Activated T-cell treated with anti-CD3 and anti-CD28 coated beads, Interleukin-2, amount 50 U/mL, for 24 hours (primary cell): ENCODE data around the gene LDB3.
A peak's percentile ranks its signal among the peaks of the same experiment; 100 is the strongest.

Experiments
- DNase-seq: peaks from one replicate; pipeline ENCODE4 v3.0.0-alpha.2; 2020
- H3K27ac Mint-ChIP-seq: 2 replicates; pipeline ENCODE4 v1.8.0; 2020; ENCODE audit warnings: mild to moderate bottlenecking, mixed read lengths
- H3K27me3 Mint-ChIP-seq: 2 replicates; pipeline ENCODE4 v1.8.0; 2020; ENCODE audit warnings: mixed read lengths
- H3K36me3 Mint-ChIP-seq: 2 replicates; pipeline ENCODE4 v1.8.0; 2020; ENCODE audit warnings: low read depth, mixed read lengths
- H3K4me1 Mint-ChIP-seq: 2 replicates; pipeline ENCODE4 v1.8.0; 2020; ENCODE audit warnings: low read depth, mixed read lengths
- H3K4me3 Mint-ChIP-seq: 2 replicates; pipeline ENCODE4 v1.8.0; 2020; ENCODE audit warnings: mild to moderate bottlenecking, moderate library complexity, mixed read lengths
- H3K9me3 Mint-ChIP-seq: 2 replicates; pipeline ENCODE4 v1.8.0; 2020; ENCODE audit warnings: mixed read lengths

The LDB3 gene

GRCh38 chr10:86684331-86685097 is 16.2 kb downstream of the LDB3 start:
- H3K4me1 Mint-ChIP-seq = peaks cover 4% of the 10 kb centered on the region
- no peak overlapping the region for H3K27ac Mint-ChIP-seq
- DNase-seq = no peak
- H3K27me3 Mint-ChIP-seq = peaks cover 2% of the 10 kb centered on the region
- H3K9me3 Mint-ChIP-seq = no peaks in the 10 kb centered on the region
- H3K4me3 Mint-ChIP-seq = no peak overlapping the region
- H3K36me3 Mint-ChIP-seq = no peaks in the 10 kb centered on the region

- Mint-ChIP-seq H3K9me3 (no peaks in the 10 kb centered on the region), H3K4me3 (no peak overlapping the region), H3K27me3 (peaks cover 2% of the 10 kb centered on the region), H3K36me3 (no peaks in the 10 kb centered on the region), H3K27ac (no peak overlapping the region), H3K4me1 (peaks cover 4% of the 10 kb centered on the region)
- no peak for DNase-seq
Observed at GRCh38 chr10:86685416-86685815, 17.1 kb downstream of the LDB3 start.

- Mint-ChIP-seq H3K4me3 (no peak overlapping the region), H3K9me3 (no peaks in the 10 kb centered on the region), H3K27ac (no peak overlapping the region), H3K27me3 (peaks cover 2% of the 10 kb centered on the region), H3K36me3 (no peaks in the 10 kb centered on the region), H3K4me1 (peaks cover 4% of the 10 kb centered on the region)
- no peak for DNase-seq
Observed at GRCh38 chr10:86685893-86686632, 17.8 kb downstream of the LDB3 start.

- no peaks in the 10 kb centered on the region for H3K9me3 Mint-ChIP-seq
- H3K4me1 Mint-ChIP-seq = peaks cover 4% of the 10 kb centered on the region
- peaks cover 2% of the 10 kb centered on the region for H3K27me3 Mint-ChIP-seq
- DNase-seq = no peak
- no peak overlapping the region for H3K4me3 Mint-ChIP-seq
- H3K36me3 Mint-ChIP-seq = no peaks in the 10 kb centered on the region
- no peak overlapping the region for H3K27ac Mint-ChIP-seq
Observed at GRCh38 chr10:86686972-86687371, 18.7 kb downstream of the LDB3 start.

GRCh38 chr10:86687750-86688149 is 19.4 kb downstream of the LDB3 start:
- H3K27me3 Mint-ChIP-seq = no peaks in the 10 kb centered on the region
- H3K36me3 Mint-ChIP-seq = no peaks in the 10 kb centered on the region
- no peak overlapping the region for H3K4me3 Mint-ChIP-seq
- no peak overlapping the region for H3K27ac Mint-ChIP-seq
- no peak for DNase-seq
- H3K4me1 Mint-ChIP-seq = peaks cover 4% of the 10 kb centered on the region
- no peaks in the 10 kb centered on the region for H3K9me3 Mint-ChIP-seq

- Mint-ChIP-seq H3K27me3 (no peaks in the 10 kb centered on the region), H3K4me1 (peaks cover 4% of the 10 kb centered on the region), H3K9me3 (no peaks in the 10 kb centered on the region), H3K36me3 (no peaks in the 10 kb centered on the region), H3K27ac (no peak overlapping the region), H3K4me3 (no peak overlapping the region)
- DNase-seq = peak; percentile 59
Observed at GRCh38 chr10:86688398-86688921, 20.1 kb downstream of the LDB3 start.

- no peaks in the 10 kb centered on the region for H3K27me3 Mint-ChIP-seq
- H3K4me3 Mint-ChIP-seq = no peak overlapping the region
- H3K9me3 Mint-ChIP-seq = no peaks in the 10 kb centered on the region
- peaks cover 4% of the 10 kb centered on the region for H3K4me1 Mint-ChIP-seq
- no peak for DNase-seq
- no peaks in the 10 kb centered on the region for H3K36me3 Mint-ChIP-seq
- no peak overlapping the region for H3K27ac Mint-ChIP-seq
Observed at GRCh38 chr10:86689146-86689545, 20.8 kb downstream of the LDB3 start.

- H3K27ac Mint-ChIP-seq = no peak overlapping the region
- no peaks in the 10 kb centered on the region for H3K9me3 Mint-ChIP-seq
- H3K36me3 Mint-ChIP-seq = no peaks in the 10 kb centered on the region
- no peak for DNase-seq
- no peak overlapping the region for H3K4me3 Mint-ChIP-seq
- H3K27me3 Mint-ChIP-seq = no peaks in the 10 kb centered on the region
- peaks cover 4% of the 10 kb centered on the region for H3K4me1 Mint-ChIP-seq
Observed at GRCh38 chr10:86690231-86690630, 21.9 kb downstream of the LDB3 start.

GRCh38 chr10:86690657-86691084 is 22.4 kb downstream of the LDB3 start:
- H3K4me1 Mint-ChIP-seq = peaks cover 4% of the 10 kb centered on the region
- H3K36me3 Mint-ChIP-seq = no peaks in the 10 kb centered on the region
- DNase-seq = no peak
- H3K9me3 Mint-ChIP-seq = no peaks in the 10 kb centered on the region
- H3K27ac Mint-ChIP-seq = no peak overlapping the region
- no peaks in the 10 kb centered on the region for H3K27me3 Mint-ChIP-seq
- H3K4me3 Mint-ChIP-seq = no peak overlapping the region

GRCh38 chr10:86691333-86692022 is 23.2 kb downstream of the LDB3 start:
- H3K27ac Mint-ChIP-seq = no peak overlapping the region
- no peak overlapping the region for H3K4me3 Mint-ChIP-seq
- H3K27me3 Mint-ChIP-seq = no peaks in the 10 kb centered on the region
- H3K4me1 Mint-ChIP-seq = peaks cover 4% of the 10 kb centered on the region
- no peaks in the 10 kb centered on the region for H3K36me3 Mint-ChIP-seq
- DNase-seq = no peak
- no peaks in the 10 kb centered on the region for H3K9me3 Mint-ChIP-seq

- Mint-ChIP-seq H3K36me3 (no peaks in the 10 kb centered on the region), H3K4me3 (no peak overlapping the region), H3K4me1 (peaks cover 4% of the 10 kb centered on the region), H3K27ac (no peak overlapping the region), H3K9me3 (no peaks in the 10 kb centered on the region), H3K27me3 (no peaks in the 10 kb centered on the region)
- DNase-seq = no peak
Observed at GRCh38 chr10:86692023-86692514, 23.8 kb downstream of the LDB3 start.

- Mint-ChIP-seq H3K9me3 (no peaks in the 10 kb centered on the region), H3K4me1 (peaks cover 4% of the 10 kb centered on the region), H3K27me3 (no peaks in the 10 kb centered on the region), H3K36me3 (no peaks in the 10 kb centered on the region), H3K4me3 (no peak overlapping the region), H3K27ac (no peak overlapping the region)
- DNase-seq = no peak
Observed at GRCh38 chr10:86692664-86693063, 24.4 kb downstream of the LDB3 start.

- peaks cover 4% of the 10 kb centered on the region for H3K4me1 Mint-ChIP-seq
- H3K4me3 Mint-ChIP-seq = no peak overlapping the region
- H3K27me3 Mint-ChIP-seq = no peaks in the 10 kb centered on the region
- H3K27ac Mint-ChIP-seq = no peak overlapping the region
- DNase-seq = no peak
- H3K9me3 Mint-ChIP-seq = no peaks in the 10 kb centered on the region
- no peaks in the 10 kb centered on the region for H3K36me3 Mint-ChIP-seq
Observed at GRCh38 chr10:86693275-86693674, 25.0 kb downstream of the LDB3 start.

GRCh38 chr10:86693721-86694369 is 25.5 kb downstream of the LDB3 start:
- H3K9me3 Mint-ChIP-seq = no peaks in the 10 kb centered on the region
- peak; percentile 50 for DNase-seq
- no peak overlapping the region for H3K4me3 Mint-ChIP-seq
- no peak overlapping the region for H3K27ac Mint-ChIP-seq
- no peaks in the 10 kb centered on the region for H3K27me3 Mint-ChIP-seq
- H3K36me3 Mint-ChIP-seq = no peaks in the 10 kb centered on the region
- no peaks in the 10 kb centered on the region for H3K4me1 Mint-ChIP-seq
